ENCODE results near the gene DVL2.

Gene DVL2

DNA sequence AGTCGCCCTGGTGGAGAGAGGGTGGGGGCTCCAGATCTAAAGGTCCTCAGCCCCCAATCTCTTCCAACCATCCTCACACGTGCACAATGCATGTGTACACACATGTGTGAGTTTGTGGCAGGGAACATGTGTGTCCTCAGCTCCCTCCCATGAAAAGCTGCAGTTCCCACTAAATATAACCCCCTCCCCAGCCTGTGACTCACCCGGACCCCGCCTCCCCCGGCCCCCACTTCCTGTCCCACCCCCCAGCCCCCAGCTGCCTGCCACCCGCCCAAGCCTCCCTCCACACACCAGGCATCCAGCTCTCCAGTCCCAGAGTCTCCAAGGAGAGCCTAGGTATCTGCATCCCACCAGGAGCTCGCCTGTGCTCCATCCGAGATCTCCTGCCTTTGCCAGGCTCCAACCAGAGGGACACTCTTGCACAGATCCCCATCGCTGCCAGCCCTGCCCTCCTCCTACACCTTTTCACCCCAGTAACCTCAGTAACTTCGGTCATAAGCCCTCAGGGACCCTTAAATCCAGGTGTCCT, 18.6 kb downstream of the DVL2 start:
- TF ChIP-seq, protein P1, sequence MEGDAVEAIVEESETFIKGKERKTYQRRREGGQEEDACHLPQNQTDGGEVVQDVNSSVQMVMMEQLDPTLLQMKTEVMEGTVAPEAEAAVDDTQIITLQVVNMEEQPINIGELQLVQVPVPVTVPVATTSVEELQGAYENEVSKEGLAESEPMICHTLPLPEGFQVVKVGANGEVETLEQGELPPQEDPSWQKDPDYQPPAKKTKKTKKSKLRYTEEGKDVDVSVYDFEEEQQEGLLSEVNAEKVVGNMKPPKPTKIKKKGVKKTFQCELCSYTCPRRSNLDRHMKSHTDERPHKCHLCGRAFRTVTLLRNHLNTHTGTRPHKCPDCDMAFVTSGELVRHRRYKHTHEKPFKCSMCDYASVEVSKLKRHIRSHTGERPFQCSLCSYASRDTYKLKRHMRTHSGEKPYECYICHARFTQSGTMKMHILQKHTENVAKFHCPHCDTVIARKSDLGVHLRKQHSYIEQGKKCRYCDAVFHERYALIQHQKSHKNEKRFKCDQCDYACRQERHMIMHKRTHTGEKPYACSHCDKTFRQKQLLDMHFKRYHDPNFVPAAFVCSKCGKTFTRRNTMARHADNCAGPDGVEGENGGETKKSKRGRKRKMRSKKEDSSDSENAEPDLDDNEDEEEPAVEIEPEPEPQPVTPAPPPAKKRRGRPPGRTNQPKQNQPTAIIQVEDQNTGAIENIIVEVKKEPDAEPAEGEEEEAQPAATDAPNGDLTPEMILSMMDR (IDR thresholded peaks at IDR 0.05) = no peak
- H3K27ac ChIP-seq = no peak overlapping the region

DNA sequence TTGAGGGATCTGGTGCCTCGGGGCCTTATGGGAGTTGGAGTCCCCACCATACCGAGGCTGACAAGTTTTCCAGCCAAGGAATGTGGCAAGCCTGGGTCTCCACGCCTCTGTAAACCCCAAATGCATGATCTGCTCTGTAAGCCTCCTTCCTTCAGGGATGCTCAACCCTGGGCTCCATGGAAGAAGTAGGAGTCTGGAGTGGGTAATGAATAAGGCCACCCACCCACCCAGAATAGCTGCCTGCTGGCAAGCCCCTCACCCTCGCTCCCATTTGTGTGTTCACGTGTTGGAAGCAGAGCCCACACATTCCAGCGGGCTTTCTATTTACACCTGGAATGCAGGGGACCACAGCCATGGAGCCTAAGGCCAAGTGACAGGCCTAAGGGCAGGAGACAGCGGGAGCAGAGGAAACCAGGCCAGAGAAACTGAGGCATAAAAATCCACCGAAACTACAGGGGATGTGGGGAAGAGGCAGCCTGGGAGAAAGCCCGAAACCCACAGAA, 19.1 kb downstream of the DVL2 start:
- H3K9me3 ChIP-seq = no peaks in the 10 kb centered on the region
- peaks cover 38 to 44% of the 10 kb centered on the region in 2 experiments for H3K4me1 ChIP-seq (ENCODE audit: control insufficient read depth in 1 of 2, insufficient read depth in 1 of 2, low read depth in 1 of 2, low read length in 1 of 2)
- TF ChIP-seq, protein P1 (IDR thresholded peaks at IDR 0.05) = no peak
- no peaks in the 10 kb centered on the region for H3K36me3 ChIP-seq
- peaks cover 17% of the 10 kb centered on the region for H3K27me3 ChIP-seq
- peak overlapping the region; percentile 56 to 76 for H3K4me3 ChIP-seq (ENCODE audit: low read depth in 1 of 2, low read length in 1 of 2)
- H3K27ac ChIP-seq = peak overlapping the region; percentile 70

More for the DNA sequence above, 18.6 kb downstream of the DVL2 start:
- Histone ChIP-seq H3K4me3 (ENCODE audit: low read depth in 1 of 2, low read length in 1 of 2) (no peak overlapping the region), H3K36me3 (no peaks in the 10 kb centered on the region), H3K27me3 (peaks cover 17% of the 10 kb centered on the region), H3K9me3 (no peaks in the 10 kb centered on the region), H3K4me1 (ENCODE audit: control insufficient read depth in 1 of 2, insufficient read depth in 1 of 2, low read depth in 1 of 2, low read length in 1 of 2) (peaks cover 43 to 49% of the 10 kb centered on the region in 2 experiments)

DNA sequence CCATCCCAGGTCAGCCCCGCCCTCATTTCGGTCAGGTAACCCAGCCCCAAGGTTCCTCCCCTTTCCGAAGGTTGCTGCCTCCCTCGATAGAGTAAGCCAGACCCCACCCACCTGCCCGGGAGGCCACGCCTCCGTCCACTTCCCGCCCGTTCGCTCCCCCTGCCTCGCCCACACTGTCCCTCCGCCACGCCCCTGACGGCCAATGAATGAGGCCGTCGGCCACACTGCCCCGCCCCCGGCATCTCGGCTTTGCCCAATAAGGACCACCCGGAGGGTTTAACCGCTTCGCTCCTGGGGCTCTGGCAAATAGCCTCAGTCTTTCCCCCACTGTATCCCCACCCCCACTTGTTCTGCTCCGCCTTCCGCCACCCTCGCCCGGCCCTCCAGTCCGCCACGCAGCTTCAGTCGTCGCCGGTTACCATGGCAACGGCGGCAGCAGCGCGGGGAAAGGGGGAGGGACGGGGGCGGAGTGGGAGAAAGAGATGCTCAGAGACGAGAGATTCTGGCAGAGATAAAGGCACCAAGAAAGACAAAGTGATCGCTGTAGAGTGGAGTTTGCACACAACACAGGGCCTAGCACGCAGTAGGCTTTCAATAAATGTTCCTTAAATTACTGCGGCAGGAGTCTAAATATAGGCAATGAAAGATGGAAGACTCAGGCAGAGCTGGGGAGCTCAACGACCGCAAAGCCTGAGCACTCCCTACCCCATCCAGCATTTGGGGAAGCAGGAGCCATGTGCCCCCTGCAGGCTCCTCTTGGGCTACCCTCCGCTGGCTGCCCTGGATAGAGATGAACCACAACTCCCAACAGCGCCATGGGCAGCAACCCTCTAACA, 19.8 kb downstream of the DVL2 start:
- Histone ChIP-seq H3K36me3 (no peaks in the 10 kb centered on the region), H3K27me3 (peaks cover 17% of the 10 kb centered on the region), H3K27ac (peak overlapping the region; percentile 70), H3K9me3 (no peaks in the 10 kb centered on the region), H3K4me3 (ENCODE audit: low read depth in 1 of 2, low read length in 1 of 2) (peak overlapping the region; percentile 56 to 76), H3K4me1 (ENCODE audit: control insufficient read depth in 1 of 2, insufficient read depth in 1 of 2, low read depth in 1 of 2, low read length in 1 of 2) (peaks cover 35 to 42% of the 10 kb centered on the region in 2 experiments)
- TF ChIP-seq, protein P1 (IDR thresholded peaks at IDR 0.05) = no peak

DNA sequence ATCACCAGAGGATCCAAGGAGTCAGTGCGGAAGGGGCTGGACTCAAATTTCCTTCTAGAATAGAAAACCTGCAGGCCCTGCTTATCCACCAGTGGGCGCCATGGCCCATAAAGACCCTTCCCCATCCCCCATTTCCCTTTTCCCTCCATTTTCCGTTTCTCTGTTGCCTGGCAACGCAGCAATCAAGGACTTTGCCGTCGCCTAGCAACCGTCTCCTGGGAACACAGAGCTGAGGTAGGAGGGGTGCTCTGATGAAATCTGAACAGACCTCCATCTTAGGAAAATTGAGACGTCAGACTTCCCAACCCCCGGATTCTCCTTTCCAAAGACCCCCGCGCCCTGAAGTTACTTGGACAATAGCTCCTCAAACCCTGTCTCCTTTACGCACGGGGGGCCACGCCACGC, 20.4 kb downstream of the DVL2 start:
- Histone ChIP-seq H3K27ac (peak overlapping the region; percentile 70), H3K9me3 (no peaks in the 10 kb centered on the region), H3K36me3 (no peaks in the 10 kb centered on the region), H3K4me3 (ENCODE audit: low read depth in 1 of 2, low read length in 1 of 2) (peak overlapping the region; percentile 56 to 76), H3K27me3 (peaks cover 17% of the 10 kb centered on the region), H3K4me1 (ENCODE audit: control insufficient read depth in 1 of 2, insufficient read depth in 1 of 2, low read depth in 1 of 2, low read length in 1 of 2) (peaks cover 31 to 37% of the 10 kb centered on the region in 2 experiments)
- TF ChIP-seq, protein P1 (IDR thresholded peaks at IDR 0.05) = no peak

DNA sequence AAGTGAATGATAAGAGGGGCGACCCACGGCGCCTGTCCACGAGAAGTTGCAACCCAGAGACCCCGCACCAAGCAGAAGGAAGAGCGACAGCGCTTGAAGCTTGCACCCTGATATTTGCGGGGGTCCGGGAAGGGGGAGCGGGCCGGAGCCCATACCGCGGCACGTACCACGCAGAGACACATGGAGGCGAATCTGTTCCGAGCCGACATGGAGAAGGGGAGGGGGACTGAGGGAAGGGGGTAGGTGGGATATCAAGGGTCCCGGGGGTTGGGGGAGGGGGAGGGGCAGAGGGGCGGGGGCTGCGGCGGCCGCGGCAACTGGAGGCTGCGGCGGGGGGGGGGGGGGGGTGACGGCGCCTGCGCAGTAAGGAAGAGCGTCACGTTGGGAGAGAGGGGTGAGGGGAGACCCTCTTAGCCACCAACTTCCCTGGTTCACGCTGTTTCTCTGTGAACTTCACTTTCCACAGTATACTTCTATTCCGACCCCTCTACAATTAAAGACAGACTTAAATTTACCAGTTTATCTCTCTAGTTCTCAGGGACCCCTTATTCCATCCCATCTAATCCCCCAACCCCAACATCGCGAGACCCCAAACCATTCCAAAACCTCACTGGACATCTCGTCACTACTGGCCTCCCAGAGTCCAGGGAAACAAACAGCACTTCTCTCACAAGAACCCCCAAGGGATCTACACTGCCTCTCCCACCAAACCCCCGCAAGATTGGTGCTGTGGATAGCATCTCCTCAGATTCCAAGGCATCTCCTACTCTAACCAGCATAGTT, 22.6 kb downstream of the DVL2 start:
- H3K4me3 ChIP-seq (ENCODE audit: low read depth in 1 of 2, low read length in 1 of 2) = no peak overlapping the region

More for the DNA sequence above, 22.6 kb downstream of the DVL2 start:
- Histone ChIP-seq H3K4me1 (ENCODE audit: control insufficient read depth in 1 of 2, insufficient read depth in 1 of 2, low read depth in 1 of 2, low read length in 1 of 2) (peaks cover 18 to 19% of the 10 kb centered on the region in 2 experiments), H3K9me3 (no peaks in the 10 kb centered on the region), H3K27ac (no peak overlapping the region), H3K36me3 (no peaks in the 10 kb centered on the region), H3K27me3 (peaks cover 12% of the 10 kb centered on the region)
- TF ChIP-seq, protein P1 (IDR thresholded peaks at IDR 0.05) = no peak

All from neutrophil (primary cell).